Retinal pigment epithelial cell (primary cell): Measurements from ENCODE around the gene NTRK3.

Source experiments
- DNase-seq: peaks from one replicate; pipeline ENCODE4 v3.0.0-alpha.2; 2010; ENCODE audit warnings: low read depth
- H3K4me3 ChIP-seq: 2 replicates; pipeline ENCODE4 v1.5.1; 2011; ENCODE audit warnings: mild to moderate bottlenecking, low read length, control low read depth, moderate library complexity
- TF ChIP-seq, protein P1 (sequence below): conservative IDR thresholded peaks from 2 replicates; pipeline ENCODE4 v1.5.1; 2011; ENCODE audit warnings: low read depth, low read length, control low read depth, inconsistent platforms

The NTRK3 gene

GRCh38 chr15:88242586-88243555, 13.7 kb downstream of the NTRK3 start:
- TF ChIP-seq, protein P1, sequence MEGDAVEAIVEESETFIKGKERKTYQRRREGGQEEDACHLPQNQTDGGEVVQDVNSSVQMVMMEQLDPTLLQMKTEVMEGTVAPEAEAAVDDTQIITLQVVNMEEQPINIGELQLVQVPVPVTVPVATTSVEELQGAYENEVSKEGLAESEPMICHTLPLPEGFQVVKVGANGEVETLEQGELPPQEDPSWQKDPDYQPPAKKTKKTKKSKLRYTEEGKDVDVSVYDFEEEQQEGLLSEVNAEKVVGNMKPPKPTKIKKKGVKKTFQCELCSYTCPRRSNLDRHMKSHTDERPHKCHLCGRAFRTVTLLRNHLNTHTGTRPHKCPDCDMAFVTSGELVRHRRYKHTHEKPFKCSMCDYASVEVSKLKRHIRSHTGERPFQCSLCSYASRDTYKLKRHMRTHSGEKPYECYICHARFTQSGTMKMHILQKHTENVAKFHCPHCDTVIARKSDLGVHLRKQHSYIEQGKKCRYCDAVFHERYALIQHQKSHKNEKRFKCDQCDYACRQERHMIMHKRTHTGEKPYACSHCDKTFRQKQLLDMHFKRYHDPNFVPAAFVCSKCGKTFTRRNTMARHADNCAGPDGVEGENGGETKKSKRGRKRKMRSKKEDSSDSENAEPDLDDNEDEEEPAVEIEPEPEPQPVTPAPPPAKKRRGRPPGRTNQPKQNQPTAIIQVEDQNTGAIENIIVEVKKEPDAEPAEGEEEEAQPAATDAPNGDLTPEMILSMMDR: no peak
- no peak overlapping the region for H3K4me3 ChIP-seq
- DNase-seq: no peak

- no peak overlapping the region for H3K4me3 ChIP-seq
- TF ChIP-seq, protein P1: no peak
- no peak for DNase-seq
Measured at GRCh38 chr15:88241461-88241860, 15.1 kb downstream of the NTRK3 start.

DNA sequence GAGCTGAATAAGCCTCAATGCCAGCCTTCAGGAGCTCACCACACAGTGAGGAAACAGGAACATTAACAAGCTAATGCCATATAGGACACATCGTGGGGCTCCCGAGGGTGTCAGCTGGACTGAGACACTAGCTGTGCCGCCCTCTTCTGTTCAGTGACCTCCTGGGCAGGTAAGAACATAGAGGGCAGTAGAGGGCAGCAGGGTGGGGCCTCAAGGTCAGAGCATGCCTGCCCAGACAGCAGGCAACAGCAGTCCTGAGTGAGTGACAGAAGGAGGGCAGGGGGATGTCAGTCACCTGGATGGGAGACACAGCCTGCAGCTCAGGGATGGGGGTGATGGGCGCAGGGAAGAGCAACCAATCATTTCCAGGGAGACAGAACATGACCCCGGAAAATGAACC, 15.5 kb downstream of the NTRK3 start:
- TF ChIP-seq, protein P1: no peak
- no peak overlapping the region for H3K4me3 ChIP-seq
- no peak for DNase-seq

- no peak overlapping the region for H3K4me3 ChIP-seq
- TF ChIP-seq, protein P1: no peak
- DNase-seq: no peak
Measured at GRCh38 chr15:88239594-88239993, 16.9 kb downstream of the NTRK3 start.

DNA sequence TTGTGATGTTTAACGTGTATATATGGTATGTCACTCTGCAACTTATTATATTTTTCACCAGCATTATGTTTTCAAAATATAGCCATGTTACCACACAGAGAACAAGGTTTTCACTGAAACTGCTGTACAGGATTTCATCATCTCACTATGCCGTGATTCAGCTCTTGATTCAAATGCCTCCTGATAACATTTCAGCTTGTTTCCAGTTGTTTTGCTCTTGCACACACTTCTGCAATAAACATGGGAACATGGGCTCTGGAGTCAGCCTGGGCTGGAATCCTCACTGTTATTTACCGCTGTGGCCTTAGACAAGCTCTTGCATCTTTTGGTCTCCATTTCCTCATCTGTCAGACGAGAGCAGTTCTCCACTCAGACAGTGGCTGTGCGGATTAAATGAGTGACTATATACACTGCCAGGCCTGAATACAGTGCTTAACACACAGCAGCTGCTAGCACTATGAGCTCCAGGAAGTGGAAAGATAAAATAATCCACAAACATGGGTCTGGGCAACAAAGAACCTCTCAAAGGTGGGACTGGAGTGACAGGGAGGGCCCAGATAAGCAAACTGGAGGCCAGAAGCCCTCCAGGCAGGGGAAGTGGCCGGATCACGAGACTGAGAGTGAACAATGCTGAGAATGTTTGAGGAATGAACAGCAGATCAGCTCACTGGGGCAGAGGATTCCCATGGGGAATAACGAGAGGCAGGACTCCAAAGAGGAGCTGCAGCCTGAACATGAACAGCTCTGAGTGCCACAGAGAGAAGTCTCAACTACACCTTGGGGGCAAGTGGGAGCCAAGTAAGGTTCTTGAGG, 17.7 kb downstream of the NTRK3 start:
- DNase-seq: no peak
- TF ChIP-seq, protein P1: no peak
- no peak overlapping the region for H3K4me3 ChIP-seq

GRCh38 chr15:88234711-88235110, 21.8 kb downstream of the NTRK3 start:
- TF ChIP-seq, protein P1: no peak
- no peak overlapping the region for H3K4me3 ChIP-seq
- no peak for DNase-seq
